DND-41 (cell line): Measurements from ENCODE around the gene S1PR1.

ENCODE experiments used
- CTCF ChIP-seq: IDR thresholded peaks from 2 replicates; pipeline ENCODE4 v1.5.1; 2012; ENCODE audit warnings: borderline replicate concordance, low read length, moderate library complexity, mild to moderate bottlenecking; ENCODE audit not compliant: poor library complexity, severe bottlenecking; ENCODE audit errors: extremely low read depth
- EZH2 ChIP-seq: IDR thresholded peaks from 3 replicates; pipeline ENCODE4 v1.6.1; 2012; ENCODE audit warnings: borderline replicate concordance, low read depth, mild to moderate bottlenecking, moderate library complexity, low read length, inconsistent platforms; ENCODE audit not compliant: severe bottlenecking

DNA sequence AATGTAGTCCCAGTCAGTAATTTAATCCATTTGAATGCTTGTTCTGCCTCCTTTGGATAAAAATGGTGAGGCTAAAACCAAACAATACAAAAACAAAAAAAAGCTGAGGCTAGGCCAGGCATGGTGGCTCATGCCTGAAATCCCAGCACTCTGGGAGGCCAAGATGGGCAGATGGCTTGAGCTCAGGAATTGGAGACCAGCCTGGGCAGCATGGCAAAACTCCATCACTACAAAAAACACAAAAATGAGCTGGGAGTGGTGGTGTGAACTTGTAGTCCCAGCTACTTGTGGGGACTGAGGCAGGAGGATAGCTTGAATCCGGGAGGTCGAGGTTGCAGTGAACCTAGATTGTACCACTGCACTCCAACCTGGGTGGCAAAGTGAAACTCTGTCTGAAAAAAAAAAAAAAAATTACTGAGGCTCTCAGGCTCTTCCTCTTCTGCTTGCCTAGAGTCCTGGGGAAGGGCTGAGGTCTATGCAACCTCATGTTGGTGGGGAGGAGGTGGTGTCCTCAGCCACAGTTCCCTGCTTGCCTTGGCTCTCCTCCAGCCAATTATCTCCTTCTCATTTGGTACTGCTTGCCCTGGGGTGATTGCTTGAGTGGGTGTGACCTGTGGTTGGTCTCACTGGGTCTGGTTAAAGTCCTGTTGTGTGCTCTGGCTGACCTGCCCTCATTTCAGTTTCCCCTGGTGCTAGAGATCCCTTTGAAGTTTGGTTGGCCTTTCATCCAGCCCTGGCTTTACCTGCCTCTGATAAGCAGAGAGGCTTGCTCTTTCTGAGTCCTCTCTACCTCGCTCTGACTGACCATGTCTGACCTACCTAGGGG is 20.9 kb downstream of the S1PR1 start:
- TF ChIP-seq CTCF (no peak), EZH2 (no peak)
